Cortex of kidney (tissue), 1 donor: ENCODE measurements around the gene SLC41A1.

Experiments
- DNase-seq: peaks from one replicate; lab custom pipeline; 2025; lab: John Stamatoyannopoulos, UW

The SLC41A1 gene

DNA sequence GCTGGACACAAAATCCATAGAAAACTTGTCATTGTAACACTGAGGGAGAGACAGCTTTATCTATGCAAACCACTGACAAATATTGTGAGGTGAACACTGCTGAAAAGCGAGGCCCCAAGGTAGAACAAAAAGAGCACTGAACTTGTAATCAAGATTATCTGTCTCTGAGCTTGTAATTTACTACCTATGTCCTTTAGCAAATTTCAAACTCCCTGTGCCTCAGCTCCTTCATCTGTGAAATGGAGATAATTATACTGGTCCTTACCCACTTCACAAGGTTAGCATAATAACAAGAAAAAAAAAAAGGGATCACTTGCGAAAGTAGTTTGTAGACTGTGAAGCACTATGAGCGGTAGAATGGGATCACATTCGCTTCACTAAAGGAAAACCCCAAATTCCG, 58.1 kb downstream of the SLC41A1 start:
- no peak for DNase-seq

DNA sequence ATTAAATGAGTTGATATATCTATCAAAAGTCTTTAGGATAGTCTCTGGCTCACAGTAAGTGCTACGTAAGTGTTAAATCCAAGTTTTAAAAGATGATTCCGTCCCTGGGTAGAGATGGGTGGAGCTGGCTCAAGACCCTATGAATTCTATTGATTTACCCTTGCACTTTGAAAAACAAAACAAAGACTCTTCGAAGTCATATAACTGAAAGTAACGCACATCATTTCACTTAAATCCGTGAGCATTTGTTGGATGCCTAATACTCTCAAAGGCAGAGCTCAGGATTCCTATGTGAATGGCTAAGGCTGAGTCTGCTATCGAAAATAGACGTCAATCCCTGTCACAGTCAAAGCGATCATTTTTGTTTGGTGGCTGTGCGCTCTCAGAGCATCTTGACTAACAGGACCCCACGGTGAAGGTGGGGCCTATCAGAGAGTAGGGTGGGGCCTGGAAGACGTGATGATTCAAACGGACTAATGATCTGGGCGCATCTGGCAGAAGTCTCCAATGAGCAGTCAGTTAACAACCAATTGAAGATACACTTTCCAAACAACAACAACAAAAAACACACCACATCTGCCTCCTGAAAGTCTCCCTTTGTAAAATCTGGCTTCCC, 61.9 kb downstream of the SLC41A1 start:
- no peak for DNase-seq

DNA sequence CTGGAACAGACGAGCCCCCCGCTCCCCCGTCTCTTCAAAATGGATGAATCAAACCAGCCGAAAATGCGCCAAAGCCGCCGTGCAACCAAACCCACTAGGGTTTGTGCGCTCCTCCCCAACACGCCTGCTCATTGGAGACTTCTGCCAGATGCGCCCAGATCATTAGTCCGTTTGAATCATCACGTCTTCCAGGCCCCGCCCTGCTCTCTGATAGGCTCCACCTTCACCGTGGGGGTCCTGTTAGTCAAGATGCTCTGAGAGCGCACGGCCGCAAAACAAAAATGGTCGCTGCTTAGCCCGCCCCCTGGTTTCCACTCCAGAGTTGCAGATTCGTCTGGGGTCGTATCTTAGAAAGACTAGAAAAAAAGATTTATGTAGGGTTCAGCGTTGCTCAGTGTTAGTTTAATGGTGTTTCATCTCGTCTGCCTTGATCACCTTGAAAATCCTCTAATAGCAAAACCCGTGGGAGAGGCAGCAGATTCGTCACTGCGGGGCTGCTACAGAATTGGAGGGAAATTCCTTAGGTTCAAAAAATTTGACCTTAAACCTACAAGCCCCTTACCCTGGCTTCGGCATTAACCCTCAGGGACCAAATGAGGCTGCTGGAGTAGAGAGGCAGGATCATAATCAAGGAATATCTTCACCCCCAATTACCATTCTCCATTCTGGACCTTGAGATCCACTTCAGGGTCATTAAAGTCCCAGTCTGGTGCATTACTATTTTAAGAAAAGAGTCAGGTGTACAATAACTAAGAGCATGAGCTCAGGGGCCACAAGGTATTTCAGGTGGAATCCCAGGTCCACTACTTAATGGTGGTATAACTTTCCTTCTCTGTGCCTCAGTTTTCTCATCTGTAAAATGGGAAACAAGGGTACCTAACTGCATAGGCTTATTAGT, 62.6 kb downstream of the SLC41A1 start, which contains the start of gene NUCKS1:
Gene NUCKS1, minus strand, starts transcription at position 45 of the 898 bp plus-strand sequence. CDS start 209 bp downstream, outside the sequence.
- DNase-seq: no peak

DNA sequence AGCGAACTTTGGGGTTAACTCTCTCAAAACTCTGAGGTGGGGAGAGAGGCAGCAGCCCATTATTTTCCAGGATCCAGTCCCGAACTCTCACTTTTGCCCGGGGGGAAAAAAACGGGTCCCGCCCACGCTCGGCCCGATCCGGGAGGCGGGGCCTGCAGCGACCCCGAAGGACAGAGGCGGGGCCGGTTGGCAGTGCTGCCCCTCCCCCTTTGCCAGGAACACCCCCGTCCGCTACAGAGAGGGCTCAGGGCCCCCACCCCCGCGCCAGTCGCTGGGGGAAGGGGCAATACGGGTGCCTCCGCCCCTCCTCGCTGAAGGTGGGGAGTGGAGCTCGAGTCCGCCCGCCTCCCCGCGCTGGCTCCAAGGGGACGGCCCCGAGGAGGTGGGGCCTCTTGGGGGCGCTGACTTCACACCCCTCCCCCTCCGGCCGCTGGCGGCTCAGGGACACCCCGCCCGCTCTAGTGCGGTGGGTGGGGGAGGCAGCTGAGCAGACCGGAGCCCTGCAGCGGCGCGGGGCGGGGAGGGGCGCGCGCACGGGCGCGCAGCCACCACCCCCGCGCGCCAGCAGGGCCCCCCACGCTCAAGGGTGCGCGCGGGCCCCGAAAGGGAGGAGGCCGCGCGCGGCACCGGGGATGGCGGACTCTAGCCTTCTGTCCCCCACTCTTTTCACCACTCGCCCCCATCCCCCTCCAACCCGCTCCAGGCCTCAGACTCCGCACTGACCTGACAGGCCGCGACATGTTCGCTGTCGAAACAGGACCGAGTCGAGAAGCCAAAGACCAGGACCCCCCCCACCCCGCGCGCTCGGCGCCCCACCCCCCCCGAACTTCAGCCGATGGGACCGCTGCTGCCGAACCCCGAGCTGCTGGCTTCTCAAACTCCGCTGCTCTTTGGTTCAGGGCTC, 63.5 kb downstream of the SLC41A1 start:
- peak; percentile 59 for DNase-seq

DNA sequence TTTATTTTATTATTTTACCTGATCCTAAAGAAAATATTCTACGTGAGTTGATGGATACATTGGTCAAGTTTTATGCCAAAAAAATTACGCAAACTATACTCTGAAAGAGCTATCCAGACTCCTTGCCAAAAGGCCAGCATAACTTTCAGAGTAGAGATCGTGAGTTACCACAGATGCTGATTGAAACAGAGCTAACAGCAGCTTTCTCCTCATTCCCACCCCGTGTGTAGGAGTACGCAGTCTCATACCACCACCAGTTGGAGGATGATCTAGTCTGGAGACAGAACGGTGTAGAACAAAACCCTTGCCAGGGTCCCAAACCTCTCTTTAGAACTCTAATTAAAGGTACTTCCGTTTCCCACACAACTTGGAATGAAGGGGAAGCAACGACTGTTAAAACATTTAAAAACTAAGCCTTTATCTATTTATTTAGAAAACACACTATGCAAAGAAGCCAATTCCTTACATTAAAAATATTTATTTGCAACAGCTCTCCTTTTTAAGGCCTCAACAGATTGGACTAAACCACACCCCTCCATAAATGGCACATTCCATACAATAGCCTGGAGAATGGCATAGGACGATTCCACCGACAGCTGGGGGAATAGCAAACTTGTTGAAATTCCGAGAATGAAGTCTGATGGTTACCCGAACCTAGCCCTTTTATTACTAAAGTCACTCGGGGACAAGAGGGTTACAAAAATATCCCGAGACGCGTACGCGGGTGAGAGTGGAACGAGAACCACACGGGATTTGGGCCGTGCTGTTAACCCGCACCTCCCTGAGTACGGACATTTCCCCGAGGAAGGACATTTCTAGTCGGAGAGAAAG, 64.4 kb downstream of the SLC41A1 start:
- DNase-seq: no peak

DNA sequence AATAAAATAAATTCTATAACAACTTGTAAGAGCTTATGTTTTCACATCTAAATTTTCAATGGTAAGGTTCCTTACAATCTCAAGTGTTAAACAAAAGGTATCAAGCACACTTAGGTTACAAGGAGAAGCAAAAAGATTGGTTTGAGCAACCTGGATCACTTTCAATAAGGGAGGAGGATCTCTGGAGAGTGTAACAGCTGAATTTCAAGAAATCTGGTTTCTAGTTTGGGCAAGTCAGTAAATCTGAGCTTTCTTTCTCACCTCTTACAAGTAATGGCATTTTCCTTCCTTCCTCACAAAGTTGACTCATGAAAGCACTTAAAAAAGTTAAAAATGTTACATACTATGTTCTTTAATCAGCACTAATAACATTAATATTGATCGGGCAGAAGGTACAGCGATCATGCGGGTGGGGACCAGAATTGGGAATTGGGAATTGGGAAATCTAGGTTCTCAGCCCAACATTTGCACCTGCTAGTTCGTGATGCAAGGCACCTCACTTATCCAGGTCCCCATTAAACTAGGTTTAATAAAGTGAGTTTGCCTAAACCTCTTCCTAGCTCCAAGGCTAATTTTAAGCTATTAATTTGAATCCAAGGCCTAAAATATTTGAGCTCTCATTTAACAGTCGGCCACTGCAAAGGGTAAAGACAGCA, 66.1 kb downstream of the SLC41A1 start:
- no peak for DNase-seq

DNA sequence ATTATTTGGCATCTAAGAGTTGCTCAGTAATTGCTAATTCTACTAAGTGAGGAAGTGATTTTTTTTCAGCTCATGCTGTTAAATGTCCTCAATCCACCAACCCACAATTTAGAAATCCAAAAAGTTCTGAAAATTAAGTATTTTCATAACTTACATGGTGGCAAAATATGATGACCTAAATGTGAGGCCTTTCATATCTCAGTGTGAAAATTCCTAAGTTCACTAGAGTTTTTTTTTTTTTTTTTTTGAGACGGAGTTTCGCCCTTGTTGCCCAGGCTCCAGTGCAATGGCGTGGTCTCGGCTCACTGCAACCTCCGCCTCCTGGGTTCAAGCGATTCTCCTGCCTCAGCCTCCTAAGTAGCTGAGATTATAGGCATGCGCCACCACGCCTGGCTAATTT, 68.6 kb downstream of the SLC41A1 start:
- DNase-seq: no peak

DNA sequence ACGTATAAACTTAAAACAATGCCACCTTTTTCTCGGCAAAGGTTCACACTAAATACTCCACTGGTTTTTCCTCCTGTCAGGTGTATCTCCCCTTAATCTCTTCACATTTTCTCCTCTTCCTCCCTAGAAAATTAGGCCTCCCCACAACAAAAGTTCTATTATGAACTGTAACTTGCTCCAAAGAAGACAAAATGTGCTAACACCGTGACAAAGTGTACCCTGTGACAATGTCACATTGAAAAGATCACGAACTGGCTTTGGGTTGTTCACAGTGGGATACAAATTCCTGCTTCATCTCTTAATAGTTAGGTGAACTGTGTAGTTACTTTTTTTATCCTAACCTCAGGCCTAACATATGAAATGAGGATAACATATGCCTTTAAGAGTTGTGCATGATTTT, 69.0 kb downstream of the SLC41A1 start:
- DNase-seq: no peak

DNA sequence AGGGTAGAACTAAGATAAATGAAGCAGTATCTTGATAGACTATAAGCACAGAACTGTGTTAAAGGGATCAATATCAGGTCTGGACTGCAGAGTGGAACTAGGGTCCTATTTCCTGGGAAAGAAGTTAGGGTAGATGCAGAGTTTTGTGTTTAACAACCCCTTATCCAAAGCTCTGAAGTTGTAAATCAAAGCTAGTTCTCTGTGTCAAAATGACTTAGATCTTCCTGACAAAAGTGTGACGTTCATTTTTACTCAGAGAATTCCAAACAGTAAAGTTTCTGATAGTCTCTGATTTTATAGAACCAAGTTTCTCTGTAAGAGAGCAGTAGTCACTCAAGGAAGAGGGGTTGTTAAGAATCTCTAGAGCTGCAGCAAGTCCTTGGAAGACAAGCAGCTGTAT, 71.3 kb downstream of the SLC41A1 start:
- DNase-seq: no peak

DNA sequence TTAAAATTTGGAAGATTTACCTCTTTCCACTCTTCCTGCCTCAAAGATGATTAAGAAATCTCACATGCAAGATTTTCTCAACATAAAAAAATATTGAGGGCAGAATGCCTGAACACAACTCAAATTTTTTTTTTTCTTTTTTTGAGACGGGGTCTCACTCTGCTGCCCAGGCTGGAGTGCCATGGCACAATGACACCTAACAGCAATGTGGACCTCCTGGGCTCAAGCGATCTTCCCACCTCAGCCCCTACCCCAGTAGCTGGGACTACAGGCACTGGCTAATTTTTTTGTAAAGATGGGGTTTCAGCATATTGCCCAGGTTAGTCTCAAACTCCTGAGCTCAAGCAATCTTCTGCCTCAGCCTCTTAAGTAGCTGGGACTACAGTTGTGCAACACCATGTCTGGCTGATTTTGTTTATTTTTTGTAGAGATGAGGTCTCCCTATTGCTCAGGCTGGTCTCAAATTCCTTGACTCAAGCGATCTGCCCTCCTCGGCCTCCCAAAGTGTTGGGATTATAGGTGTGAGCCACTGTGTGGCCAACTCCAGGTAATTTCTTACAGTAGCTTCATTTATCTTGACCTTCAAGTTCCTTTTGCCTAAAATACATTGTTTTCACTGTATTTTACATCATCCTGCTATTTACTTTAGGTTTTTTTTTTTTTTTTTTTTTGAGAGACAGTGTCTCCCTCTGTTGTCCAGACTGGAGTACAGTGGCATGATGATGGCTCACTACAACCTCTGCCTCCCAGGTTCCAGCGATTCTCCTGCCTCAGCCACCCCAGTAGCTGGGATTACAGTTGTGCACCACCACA, 73.4 kb downstream of the SLC41A1 start:
- no peak for DNase-seq
